ENCODE results near the gene FGFRL1. TPM values are rescaled to one million over a fixed set of nuclear protein-coding genes. Genes with fewer than 3 reads are reported as not detected.

The FGFRL1 gene
- total RNA-seq, 3 donors from 2014 or later = 19.8 to 40.0 (median 22.9) TPM

- DNase-seq (ENCODE audit: low spot score in 2 of 2) = no peak
These were observed 11.7 kb downstream of the FGFRL1 start for GRCh38 chr4:1023075-1023640.

DNA sequence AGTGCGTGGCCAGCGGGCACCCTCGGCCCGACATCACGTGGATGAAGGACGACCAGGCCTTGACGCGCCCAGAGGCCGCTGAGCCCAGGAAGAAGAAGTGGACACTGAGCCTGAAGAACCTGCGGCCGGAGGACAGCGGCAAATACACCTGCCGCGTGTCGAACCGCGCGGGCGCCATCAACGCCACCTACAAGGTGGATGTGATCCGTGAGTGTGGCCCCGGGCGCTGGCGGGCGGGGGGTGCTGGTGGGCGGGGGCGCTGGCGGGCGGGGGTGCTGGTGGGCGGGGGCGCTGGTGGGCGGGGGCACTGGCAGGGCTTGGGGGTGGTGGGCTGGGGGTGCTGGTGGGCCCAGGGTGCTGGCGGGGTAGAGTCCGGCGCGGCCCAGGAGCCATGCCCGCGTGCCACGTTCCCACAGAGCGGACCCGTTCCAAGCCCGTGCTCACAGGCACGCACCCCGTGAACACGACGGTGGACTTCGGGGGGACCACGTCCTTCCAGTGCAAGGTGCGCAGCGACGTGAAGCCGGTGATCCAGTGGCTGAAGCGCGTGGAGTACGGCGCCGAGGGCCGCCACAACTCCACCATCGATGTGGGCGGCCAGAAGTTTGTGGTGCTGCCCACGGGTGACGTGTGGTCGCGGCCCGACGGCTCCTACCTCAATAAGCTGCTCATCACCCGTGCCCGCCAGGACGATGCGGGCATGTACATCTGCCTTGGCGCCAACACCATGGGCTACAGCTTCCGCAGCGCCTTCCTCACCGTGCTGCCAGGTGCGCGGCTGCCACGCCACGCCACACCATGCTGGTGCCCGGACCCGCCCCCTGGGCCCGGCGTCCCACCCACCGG, 12.7 kb downstream of the FGFRL1 start:
- TF ChIP-seq, protein P1, sequence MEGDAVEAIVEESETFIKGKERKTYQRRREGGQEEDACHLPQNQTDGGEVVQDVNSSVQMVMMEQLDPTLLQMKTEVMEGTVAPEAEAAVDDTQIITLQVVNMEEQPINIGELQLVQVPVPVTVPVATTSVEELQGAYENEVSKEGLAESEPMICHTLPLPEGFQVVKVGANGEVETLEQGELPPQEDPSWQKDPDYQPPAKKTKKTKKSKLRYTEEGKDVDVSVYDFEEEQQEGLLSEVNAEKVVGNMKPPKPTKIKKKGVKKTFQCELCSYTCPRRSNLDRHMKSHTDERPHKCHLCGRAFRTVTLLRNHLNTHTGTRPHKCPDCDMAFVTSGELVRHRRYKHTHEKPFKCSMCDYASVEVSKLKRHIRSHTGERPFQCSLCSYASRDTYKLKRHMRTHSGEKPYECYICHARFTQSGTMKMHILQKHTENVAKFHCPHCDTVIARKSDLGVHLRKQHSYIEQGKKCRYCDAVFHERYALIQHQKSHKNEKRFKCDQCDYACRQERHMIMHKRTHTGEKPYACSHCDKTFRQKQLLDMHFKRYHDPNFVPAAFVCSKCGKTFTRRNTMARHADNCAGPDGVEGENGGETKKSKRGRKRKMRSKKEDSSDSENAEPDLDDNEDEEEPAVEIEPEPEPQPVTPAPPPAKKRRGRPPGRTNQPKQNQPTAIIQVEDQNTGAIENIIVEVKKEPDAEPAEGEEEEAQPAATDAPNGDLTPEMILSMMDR (IDR thresholded peaks at IDR 0.05) = no peak
- TF ChIP-seq POLR2A (IDR thresholded peaks at IDR 0.05) = no peak
- no peak for TF ChIP-seq POLR2AphosphoS5 (IDR thresholded peaks at IDR 0.05)

More at GRCh38 chr4:1023075-1023640, 11.7 kb downstream of the FGFRL1 start:
- Histone ChIP-seq H3K9me3 (no peaks in the 10 kb centered on the region), H3K4me1 (no peaks in the 10 kb centered on the region), H3K4me3 (no peak overlapping the region), H3K27ac (no peak overlapping the region), H3K36me3 (no peaks in the 10 kb centered on the region), H3K27me3 (no peaks in the 10 kb centered on the region)
- TF ChIP-seq POLR2AphosphoS5 (IDR thresholded peaks at IDR 0.05) = no peak
- TF ChIP-seq, protein P1 (IDR thresholded peaks at IDR 0.05) = no peak
- no peak for TF ChIP-seq POLR2A (IDR thresholded peaks at IDR 0.05)
- intact Hi-C loops (cut with DNase I; ENCODE audit: low total_unique reads) = no loop called here

DNA sequence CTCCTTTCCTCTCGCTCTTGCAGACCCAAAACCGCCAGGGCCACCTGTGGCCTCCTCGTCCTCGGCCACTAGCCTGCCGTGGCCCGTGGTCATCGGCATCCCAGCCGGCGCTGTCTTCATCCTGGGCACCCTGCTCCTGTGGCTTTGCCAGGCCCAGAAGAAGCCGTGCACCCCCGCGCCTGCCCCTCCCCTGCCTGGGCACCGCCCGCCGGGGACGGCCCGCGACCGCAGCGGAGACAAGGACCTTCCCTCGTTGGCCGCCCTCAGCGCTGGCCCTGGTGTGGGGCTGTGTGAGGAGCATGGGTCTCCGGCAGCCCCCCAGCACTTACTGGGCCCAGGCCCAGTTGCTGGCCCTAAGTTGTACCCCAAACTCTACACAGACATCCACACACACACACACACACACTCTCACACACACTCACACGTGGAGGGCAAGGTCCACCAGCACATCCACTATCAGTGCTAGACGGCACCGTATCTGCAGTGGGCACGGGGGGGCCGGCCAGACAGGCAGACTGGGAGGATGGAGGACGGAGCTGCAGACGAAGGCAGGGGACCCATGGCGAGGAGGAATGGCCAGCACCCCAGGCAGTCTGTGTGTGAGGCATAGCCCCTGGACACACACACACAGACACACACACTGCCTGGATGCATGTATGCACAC, 13.6 kb downstream of the FGFRL1 start:
- no peak overlapping the region for H3K4me3 ChIP-seq
- H3K36me3 ChIP-seq = no peaks in the 10 kb centered on the region
- peaks cover 2 to 6% of the 10 kb centered on the region in 2 donors for H3K27me3 ChIP-seq
- intact Hi-C loops (cut with DNase I; ENCODE audit: low total_unique reads) = no loop called here
- DNase-seq (ENCODE audit: low spot score in 2 of 2) = no peak
- no peaks in the 10 kb centered on the region for H3K4me1 ChIP-seq
- TF ChIP-seq POLR2AphosphoS5 (IDR thresholded peaks at IDR 0.05) = no peak
- no peak for TF ChIP-seq POLR2A (IDR thresholded peaks at IDR 0.05)
- TF ChIP-seq, protein P1 (IDR thresholded peaks at IDR 0.05) = no peak
- no peak overlapping the region for H3K27ac ChIP-seq
- H3K9me3 ChIP-seq = no peaks in the 10 kb centered on the region

More for the DNA sequence above, 12.7 kb downstream of the FGFRL1 start:
- Histone ChIP-seq H3K4me3 (no peak overlapping the region), H3K27me3 (no peaks in the 10 kb centered on the region), H3K36me3 (no peaks in the 10 kb centered on the region), H3K9me3 (no peaks in the 10 kb centered on the region), H3K4me1 (no peaks in the 10 kb centered on the region), H3K27ac (no peak overlapping the region)
- no peak for DNase-seq (ENCODE audit: low spot score in 2 of 2)
- intact Hi-C loops (cut with DNase I; ENCODE audit: low total_unique reads) = no loop called here

DNA sequence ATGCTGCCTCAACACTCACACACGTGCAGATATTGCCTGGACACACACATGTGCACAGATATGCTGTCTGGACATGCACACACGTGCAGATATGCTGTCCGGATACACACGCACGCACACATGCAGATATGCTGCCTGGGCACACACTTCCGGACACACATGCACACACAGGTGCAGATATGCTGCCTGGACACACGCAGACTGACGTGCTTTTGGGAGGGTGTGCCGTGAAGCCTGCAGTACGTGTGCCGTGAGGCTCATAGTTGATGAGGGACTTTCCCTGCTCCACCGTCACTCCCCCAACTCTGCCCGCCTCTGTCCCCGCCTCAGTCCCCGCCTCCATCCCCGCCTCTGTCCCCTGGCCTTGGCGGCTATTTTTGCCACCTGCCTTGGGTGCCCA, 14.7 kb downstream of the FGFRL1 start:
- no peaks in the 10 kb centered on the region for H3K36me3 ChIP-seq
- H3K4me3 ChIP-seq = no peak overlapping the region
- H3K27ac ChIP-seq = no peak overlapping the region
- no peak for DNase-seq (ENCODE audit: low spot score in 2 of 2)
- intact Hi-C loops (cut with DNase I; ENCODE audit: low total_unique reads) = no loop called here
- H3K9me3 ChIP-seq = no peaks in the 10 kb centered on the region
- TF ChIP-seq POLR2A (IDR thresholded peaks at IDR 0.05) = no peak
- TF ChIP-seq, protein P1 (IDR thresholded peaks at IDR 0.05) = no peak
- no peak for TF ChIP-seq POLR2AphosphoS5 (IDR thresholded peaks at IDR 0.05)
- H3K27me3 ChIP-seq = peaks cover 3 to 12% of the 10 kb centered on the region in 2 donors
- H3K4me1 ChIP-seq = no peaks in the 10 kb centered on the region

Measured in breast epithelium (tissue), 4 donors.